GM15510 (cell line): Measurements from ENCODE around the gene DTX3.

Source experiments
- POLR2A ChIP-seq: IDR thresholded peaks from 3 replicates; pipeline ENCODE4 v1.6.1; 2011; ENCODE audit warnings: borderline replicate concordance; ENCODE audit not compliant: insufficient read length; ENCODE audit errors: extremely low read depth

DTX3 gene

DNA sequence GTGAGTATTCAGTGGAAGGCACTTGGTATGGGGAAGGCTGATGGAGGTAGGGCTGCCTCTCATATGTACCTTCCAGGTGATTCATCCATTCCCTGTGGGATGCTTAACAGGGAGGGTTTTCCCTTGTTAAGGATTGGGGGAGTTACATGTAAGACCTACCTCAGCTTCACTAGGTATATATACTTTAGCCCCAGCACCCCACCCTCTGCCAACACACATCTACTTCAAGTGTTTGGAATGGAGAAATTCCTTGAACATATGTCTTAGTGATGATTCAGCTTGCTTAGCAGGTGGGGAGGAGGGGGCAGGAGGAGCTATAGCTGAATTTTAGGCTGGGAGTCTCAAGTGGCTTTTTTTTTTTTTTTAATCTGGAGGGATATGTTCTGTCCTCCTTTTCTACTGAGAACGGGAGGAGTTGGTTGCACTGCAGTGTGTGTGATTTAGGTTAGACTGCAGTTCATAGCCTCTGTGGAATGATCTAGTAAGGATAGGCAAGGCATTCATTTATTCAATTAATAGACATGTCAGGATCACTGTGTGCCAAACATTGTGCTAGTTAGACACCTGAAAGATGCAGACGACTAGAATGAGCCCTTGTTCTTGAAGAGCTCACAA, 12.0 kb upstream of the DTX3 start:
- no peak for TF ChIP-seq POLR2A

- TF ChIP-seq POLR2A = no peak
These were observed 11.4 kb upstream of the DTX3 start for GRCh38 chr12:57593187-57593586.

DNA sequence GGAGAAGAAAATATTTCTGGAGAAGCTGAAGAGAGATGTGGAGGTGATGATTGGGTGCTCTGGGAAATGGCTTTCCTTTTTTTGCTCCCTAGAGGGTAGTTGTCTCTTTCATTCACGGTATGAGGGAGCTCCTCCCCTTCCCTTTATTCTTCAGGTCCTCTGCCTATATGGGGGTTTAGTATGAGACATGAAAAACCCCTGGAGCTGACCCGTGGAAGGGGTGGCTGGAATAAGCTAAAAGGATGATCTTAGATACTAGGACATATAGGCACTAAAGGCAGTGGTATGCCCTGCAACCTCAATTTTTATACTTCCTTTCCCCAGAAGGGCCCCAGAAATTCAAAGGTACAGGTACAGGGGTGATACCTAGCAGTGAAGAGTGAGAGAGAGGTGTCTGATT, 4.2 kb upstream of the DTX3 start:
- TF ChIP-seq POLR2A = no peak

GRCh38 chr12:57602544-57602943, 2.1 kb upstream of the DTX3 start:
- no peak for TF ChIP-seq POLR2A

- TF ChIP-seq POLR2A = no peak
These were observed 1.3 kb upstream of the DTX3 start for GRCh38 chr12:57603324-57603723.

- no peak for TF ChIP-seq POLR2A
These were observed 690 bp upstream of the DTX3 start for GRCh38 chr12:57603815-57604453.

DNA sequence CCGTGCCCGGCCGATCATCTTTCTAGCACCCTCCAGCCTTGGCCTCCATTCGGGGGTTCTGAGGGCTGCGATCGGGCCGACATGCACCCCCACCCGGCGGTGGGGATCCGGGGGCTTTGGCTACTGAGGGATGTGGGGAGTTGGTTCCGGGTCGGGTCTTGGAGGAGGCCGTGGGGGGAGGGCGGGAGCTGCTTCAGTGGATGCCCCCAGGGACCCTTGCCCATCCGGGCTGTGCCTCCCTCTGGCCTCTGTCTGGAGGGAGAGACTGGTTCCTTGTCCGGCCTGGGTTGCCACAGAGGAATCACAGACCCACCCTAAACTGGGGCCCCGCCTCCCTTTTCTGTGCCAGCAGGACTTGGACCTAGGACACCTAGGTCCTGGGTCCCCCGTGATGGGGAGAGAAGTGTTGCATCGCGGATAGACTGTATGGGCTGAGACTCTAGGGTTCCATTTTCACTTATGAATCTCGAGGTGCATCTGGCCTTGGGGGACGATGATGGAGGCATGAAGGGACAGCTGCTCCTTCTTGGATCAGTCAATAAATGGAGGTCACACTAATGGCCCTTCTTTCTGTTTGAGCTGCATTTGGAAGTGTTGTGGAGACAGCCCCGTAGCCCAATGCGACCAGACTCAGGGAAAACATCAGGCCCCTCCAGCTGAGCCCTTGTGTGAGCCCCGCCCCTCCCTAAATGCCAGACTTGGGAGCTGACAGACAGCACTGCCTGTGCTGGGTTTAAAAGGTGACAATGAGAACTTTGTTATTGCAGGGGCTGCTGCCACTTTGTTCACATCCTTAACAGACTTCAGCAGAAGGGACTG, 577 bp downstream of the DTX3 start:
- TF ChIP-seq POLR2A = peak; percentile 21

- no peak for TF ChIP-seq POLR2A
These were observed 1.2 kb downstream of the DTX3 start for GRCh38 chr12:57605811-57606311.

- no peak for TF ChIP-seq POLR2A
These were observed 1.8 kb downstream of the DTX3 start for GRCh38 chr12:57606399-57606798.

DNA sequence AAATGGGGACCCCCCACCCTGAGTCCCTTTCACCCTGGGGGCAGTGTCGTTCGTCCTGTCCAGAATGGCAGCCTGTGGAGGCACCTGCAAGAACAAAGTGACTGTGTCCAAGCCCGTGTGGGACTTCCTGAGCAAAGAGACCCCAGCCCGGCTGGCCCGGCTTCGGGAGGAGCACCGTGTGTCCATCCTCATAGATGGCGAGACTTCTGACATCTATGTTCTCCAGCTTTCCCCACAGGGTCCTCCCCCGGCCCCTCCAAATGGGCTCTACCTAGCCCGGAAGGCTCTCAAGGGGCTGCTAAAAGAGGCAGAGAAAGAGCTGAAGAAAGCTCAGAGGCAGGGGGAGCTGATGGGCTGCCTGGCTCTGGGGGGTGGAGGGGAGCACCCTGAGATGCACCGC, 2.2 kb downstream of the DTX3 start:
- no peak for TF ChIP-seq POLR2A

DNA sequence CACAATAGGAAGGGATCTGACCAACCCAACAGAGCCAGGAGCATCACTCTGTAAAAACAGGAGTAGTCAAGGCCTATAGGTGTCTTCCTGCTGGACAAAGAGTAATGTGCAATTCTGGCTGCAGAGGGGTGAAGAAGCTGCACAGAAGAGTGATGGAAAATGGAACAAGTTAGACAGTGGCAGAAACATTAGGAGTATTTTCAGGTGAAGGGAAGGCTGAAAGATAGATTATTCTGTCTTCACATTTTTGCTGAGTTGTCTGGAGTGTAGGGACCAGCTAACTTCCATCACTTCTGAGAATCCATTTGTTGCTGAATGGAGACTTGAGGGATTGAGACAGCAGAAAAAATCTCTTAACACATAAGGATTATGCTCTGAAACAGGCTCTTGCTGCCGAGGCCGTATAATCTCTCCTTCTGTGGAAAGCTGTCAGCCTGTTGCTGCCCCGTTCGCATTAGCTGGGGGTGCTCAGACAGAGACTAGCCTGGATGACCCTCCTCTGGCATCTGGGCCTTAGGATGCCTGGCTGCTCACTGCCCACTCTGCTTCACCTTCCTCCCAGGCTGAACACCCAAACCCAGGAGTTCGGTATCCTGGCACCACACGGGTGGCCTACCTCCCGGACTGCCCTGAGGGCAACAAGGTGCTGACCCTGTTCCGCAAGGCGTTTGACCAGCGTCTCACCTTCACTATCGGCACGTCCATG, 3.5 kb downstream of the DTX3 start:
- TF ChIP-seq POLR2A = no peak

GRCh38 chr12:57609101-57609780, 4.6 kb downstream of the DTX3 start:
- TF ChIP-seq POLR2A = no peak

DNA sequence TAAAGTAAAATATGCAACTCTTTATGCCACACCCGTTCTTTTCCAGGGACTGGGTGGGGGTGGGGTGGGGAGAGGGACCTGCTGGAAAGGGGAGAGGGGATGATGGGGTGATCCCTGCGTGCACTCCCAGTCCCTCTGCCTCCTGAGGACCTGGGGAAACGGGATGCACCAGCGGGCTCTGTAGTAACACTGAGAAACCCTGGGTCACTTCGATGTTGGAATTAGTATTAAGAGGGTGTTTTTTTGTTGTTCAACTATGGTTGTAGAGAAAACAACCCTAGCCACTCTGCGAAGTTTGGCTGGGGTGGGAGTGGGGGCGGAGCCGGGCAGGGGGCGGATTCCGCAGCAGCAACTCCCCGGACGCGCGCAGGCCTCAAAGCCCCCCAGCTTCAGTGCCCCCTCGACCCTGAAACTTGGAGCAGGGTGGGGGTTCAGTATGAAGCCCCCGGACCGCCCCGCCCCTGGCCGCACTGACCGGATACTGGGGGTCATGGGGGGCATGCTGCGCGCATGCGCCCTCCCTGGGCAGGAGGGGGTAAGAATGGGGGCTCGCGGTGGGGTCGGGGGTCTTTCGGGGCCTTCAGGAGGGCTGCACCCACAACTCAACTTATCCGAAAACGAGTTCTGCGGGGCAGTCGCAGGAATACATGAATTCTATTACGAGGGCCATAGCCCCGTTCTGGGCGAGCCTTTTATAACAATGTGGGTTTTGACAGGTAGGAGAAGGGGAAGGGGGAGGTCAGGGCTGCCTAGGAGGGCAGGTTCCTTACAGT, 5.3 kb downstream of the DTX3 start:
- no peak for TF ChIP-seq POLR2A
